NCI-H82 (cell line): ENCODE data around the gene SRC.
"Not testable (repeated sequence)": the region's sequence is repeated elsewhere in the genome, so short reads cannot be mapped to it uniquely, and the experiment has no call there.

ENCODE experiments used
- DNase-seq: peaks from one replicate; lab custom pipeline; 2025; lab: John Stamatoyannopoulos, UW

The SRC gene

DNA sequence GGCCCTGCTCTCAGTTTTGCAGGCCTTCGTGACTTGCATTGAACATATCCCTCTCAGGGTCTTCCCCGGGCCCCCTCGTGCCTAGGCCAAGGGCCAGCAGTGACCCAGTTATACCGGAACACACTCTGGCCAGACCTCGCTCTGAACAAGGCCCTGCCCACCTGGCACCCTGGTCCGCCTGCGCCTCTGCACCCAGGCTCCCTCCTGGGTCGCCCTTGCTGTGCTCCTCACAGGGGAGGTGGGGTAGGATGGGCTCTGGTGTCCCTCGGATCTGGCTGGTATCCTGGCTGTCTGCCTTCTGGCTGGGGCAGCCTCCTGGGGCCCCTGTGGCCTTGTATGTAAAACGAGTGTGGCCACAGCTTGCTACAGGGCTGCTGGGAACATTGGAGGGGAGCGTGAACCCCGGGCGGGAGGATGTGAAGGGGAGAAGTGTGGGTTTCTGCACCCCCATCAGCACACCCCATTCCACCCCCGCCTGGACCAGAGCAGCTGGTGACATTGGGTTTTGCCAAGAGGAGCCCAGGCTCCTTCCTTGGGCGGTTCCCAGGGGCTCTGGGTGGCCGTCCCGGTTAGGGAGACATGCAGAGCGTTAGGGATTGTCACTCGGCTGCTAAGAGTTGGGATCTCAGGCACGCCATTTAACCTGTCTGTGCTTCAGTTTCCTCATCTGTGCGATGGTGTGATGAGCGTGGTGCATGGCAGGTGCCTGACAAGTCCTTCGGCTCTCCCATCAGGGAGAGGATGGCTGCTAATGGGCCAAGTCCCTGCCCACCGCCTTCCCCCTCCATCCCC, 17.5 kb downstream of the SRC start:
- no peak for DNase-seq

DNA sequence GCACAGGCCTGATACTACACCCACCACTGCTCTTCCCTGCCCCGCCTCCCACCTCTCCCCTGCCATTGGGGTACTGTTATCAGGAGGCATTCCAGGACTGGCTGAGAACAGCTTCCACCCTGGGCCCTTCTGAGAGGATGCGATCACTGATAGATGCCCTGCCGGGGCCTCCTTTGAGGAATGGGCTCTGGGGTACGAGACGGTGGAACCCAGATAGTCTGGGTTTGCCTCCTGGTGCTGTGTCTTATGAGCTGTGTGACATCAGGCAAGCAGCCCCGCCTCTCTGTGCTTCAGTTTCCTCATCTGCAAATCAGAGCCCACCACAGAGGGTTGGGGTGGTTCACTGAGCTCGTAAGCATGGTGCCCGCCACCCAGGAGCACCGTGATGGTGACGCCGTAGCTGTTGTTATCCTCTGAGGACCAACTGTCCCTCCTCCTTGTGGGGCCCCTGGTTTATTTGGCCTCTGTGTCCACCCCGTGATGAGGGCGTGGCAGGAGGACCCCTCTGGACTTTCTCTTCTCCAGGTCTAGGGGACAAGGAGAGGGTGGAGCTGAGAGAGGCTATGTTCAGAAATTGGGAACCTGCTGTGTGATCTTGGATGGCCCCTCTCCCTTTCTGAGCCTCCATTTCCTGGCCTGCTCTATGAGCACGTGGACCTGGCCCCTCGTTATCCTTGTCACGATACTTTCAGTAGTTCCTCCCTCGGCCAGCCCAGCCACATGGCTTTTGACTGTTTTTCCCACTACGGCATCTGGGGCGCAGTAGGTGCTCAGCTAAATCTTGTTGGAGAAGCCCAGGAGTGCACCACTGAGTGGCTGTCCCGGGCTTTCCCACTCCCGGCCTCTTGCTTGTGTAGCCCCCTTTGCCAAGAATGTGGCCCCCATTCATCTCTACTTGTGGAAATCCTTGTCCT, 18.3 kb downstream of the SRC start:
- DNase-seq = no peak

DNA sequence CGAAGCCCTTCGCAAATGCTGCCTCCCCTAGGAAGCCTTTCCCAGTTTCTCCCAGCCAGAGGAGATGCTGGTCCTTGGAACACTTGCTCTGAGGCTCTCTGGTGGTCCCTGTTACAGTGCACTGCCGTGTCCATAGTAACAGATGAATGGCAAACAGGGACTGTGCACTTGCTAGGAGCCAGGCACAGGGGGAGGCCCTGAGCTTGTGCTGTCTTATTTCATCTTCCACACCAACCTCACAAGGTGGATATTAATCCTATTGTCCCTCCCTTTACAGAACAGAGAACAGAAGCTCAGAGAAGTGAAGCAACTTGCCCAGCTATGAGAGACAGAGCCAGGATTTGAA, 19.0 kb downstream of the SRC start:
- DNase-seq = peak; percentile 49

DNA sequence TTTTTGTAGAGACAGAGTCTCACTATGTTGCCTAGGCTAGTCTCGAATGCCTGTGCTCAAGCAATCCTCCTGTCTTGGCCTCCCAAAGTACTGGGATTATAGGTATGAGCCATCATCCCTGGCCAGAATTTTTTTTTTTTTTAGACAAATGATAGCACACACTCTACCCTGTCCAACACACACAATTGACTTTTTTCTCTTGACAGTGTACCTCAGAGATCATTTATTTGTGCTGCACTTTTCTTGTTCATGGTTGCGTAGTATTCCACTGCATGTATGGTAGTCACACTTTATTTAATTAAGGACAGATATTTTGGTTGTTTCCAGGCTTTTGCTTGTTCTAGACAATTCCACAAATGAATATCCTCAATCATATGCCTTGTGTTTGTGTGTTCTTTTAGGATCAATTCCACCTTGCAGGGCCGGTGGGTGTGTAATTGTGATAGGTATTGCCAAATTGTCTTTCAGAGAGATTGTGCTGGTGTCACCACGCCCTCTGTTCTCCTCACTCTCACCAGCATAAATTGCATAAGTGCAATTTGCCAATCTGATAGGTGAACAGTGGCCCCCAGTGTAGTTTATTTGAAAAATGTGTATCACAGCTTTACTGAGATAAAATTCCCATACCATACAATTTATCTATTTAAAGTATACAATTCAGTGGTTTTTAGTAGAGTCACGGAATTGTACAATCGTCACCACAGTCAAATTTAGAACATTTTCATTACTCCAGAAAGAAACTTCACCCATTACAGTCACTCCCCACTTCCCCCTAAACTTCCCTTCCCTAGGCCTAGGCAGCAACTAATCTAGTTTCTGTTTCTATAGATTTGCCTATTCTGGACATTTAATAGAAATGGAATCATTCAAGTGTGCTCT, 20.1 kb downstream of the SRC start:
- DNase-seq = no peak

DNA sequence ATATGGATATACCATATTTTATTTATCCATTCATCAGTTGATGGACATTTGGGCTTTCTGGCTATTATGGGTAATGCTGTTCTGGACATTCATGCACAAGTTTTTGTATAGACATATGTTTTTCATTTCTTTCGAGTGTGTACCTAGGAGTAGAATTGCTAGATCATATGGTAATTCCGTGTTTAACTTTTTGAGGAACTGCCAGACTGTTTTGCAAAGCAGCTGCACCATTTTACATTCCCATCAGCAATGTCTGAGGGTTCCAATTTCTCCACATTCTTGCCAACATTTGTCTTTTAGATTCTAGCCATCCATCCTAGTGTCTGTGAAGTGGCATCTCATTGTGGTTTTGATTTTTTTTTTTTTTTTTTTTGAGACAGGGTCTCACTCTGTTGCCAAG, 20.8 kb downstream of the SRC start:
- no peak for DNase-seq

DNA sequence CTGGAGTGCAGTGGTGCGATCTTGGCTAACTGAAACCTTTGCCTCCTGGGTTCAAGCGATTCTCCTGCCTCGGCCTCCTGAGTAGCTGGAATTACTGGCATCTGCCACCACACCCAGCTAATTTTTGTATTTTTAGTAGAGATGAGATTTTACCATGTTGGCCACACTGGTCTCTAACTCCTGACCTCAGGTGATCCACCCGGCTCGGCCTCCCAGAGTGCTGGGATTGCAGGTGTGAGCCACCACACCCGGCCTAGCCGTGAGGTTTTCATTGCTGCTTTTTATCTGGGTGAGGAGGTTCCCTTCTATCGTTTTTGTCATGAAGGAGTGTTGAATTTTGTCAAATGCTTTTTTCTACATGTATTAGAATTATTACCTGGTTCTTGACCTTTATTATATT, 23.9 kb downstream of the SRC start:
- no peak for DNase-seq

DNA sequence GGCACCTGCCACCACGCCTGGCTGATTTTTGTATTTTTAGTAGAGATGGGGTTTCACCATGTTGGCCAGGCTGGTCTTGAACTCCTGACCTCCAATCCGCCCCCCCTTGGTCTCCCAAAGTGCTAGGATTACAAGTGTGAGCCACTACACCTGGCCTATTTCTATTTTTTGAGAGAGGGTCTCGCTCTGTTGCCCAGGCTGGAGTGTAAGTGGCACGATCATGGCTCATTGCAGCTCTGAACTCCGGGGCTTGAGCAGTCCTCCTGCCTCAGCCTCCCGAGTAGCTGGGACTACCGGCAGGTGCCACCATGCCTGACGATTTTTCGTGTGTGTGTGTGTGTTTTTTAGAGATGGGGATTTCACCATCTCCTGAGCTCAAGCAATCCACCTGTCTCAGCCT, 25.9 kb downstream of the SRC start:
- not testable (repeated sequence) for DNase-seq

DNA sequence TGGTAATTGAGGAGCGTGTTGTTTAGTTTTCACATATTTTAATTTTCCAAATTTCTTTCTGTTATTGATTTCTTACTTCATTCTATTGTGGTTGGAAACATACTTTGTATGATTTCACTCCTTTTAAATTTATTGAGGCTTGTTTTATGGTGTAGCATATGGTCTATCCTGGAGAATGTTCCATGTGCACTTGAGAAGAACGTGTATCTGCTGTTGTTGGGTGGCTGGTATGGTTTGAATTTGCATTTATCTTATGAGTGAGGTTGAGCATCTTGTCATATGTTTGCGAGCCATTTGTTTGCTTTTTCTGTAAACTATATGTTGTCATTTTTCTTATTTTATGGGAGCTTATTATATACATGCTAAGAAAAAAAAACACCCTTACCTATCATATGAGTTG, 26.5 kb downstream of the SRC start:
- DNase-seq = no peak

DNA sequence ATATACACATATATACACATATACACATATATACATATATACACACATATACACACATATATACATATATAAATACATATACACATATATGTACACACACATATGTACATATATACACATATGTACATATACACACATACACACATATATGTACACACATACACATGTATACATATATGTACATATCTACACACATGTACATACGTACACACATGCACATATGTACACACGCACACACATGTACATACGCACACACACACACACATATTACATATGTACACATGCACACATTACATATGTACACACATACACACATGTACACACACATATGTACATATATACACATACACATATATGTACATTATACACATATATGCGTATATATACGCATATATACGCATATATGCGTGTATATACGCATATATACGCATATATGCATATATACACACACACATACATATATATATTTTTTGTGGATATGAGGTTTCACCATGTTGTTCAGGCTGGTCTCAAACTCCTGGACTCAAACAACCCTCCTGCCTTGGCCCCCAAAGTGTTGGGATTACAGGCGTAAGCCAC, 27.2 kb downstream of the SRC start:
- no peak for DNase-seq

DNA sequence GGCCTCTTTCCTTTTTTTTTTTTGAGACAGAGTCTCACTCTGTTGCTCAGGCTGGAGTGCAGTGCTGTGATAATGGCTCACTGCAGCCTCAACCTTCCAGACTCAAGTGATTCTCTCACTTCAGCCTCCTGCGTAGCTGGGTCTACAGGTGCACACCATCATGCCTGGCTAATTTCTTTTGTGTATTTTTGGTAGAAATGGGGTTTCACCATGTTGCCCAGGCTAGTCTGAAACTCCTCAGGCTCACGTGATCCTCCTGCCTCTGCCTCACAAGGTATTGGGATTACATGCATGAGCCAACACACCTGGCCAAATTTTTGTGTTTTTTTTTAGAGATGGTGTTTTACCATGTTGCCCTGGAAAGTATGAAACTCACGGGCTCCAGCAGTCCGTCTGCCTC, 29.3 kb downstream of the SRC start:
- no peak for DNase-seq

DNA sequence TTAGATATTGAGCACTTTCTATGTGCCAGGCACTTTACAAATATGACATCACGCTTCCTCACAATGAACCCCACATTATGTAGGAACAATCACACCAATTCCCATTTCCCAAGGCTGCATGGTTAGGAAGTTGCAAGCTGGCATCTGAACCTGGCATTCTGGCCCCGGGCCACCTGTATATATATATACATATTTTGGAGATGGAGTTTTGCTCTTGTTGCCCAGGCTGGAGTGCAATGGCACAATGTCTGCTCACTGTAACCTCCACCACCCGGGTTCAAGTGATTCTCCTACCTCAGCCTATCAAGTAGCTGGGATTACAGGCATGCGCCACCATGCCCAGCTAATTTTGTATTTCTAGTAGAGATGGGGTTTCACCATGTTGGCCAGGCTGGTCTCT, 30.4 kb downstream of the SRC start:
- no peak for DNase-seq

DNA sequence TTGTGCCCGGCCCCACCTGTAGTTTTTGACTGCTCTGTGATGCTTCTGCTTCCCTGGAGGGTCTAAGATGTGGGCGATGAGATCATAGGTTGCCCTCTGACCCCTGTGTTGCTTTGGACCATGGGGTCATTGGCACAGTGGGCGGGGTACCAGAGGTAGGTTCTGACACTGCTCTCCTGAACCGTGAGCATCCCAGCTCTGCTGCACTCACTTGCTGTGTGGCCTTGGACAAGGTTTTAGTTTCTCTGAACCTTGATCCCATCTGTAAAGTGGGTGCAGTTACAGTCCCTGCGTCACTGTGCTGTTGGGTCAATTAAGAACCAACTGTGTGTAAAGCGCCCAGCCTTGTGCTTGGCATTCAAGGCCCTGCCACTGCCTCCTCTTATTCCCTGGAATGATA, 30.9 kb downstream of the SRC start:
- no peak for DNase-seq

DNA sequence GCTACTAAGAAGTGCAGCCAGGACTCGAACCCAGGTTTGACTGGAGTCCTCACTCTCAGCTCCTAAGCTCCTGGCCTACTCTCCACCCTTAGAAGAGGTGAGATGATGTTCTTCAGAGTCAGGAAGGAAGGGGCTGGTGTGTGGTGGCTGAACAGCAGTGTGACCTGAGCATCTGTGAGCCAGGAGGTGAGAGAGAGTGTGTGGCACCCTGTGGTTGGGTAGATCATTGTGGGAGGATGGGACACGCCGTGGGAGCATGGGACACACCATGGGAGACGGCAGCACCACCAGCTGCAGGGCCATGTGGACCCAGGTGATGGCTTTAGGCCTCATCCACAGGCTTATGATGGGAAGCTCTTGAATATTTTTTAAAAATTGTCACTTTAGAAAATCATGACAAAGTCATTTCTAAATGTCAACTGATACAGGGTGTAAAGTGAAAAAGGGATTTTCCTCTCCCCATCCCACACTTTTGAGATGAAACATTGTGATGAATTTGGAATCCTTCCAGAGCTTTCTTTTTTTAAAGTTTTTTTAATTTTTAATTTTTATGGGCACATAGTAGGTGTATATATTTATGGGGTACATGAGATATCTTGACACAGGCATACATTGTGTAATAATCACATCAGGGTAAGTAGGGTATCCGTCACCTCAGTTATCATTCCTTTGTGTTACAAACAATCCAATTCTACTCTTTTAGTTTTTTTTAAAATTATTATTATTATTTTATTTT, 31.6 kb downstream of the SRC start:
- DNase-seq = no peak

DNA sequence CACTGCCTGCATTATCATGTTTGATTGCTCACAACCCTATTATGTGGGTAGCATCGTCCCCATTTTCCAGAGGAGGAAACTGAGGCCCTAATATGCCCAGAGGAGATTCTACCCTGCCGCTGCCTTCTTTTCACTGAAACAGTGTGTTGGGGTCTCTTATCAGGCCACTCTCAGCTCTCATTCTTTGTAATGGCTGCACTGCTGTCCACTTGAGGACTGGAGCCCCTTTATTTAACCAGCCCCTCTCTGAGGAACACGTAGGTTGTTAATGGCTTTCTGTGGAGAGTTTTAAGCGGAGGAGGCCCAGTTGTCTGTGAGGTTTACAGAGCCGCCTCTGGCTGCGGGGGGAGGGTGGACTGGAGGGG, 32.5 kb downstream of the SRC start:
- DNase-seq = no peak

DNA sequence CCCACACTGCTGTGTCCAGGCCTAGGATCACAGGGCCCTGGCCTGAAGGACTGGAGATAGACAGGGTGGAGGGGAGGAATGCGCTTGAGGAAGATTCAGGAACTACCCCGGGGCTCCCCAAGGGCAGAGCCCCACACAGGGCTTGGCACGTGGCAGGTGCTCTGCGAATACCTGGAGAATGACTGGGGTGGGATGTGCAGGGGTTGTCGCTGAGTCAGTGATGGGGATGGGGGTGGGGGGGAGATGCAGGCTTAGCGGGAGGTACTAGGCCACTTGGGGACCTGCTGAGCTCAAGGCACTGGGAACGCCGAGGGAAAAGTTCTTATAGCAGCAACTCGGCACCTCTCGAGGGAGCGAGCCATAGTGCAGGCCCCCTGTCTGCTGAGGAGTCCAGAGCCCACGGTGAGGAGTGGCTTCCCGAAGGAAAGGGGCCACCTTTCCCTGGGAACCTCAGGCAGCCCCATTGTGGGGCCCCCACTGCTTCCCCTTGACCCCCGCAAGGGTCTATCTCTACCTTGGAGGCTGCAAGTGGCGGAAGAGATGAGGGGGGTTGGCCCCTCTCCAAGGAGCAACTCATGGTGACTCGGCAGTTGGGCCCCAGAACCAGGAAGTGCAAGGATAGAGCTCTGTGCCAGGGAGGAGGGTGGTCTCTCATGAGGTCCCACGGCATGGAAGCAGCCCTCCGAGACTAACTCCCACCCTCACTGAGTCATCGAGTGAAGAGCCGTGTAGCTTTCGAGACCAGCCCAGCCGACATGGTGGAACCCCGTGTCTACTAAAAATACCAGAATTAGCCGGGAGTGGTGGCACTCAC, 33.1 kb downstream of the SRC start:
- DNase-seq = no peak

DNA sequence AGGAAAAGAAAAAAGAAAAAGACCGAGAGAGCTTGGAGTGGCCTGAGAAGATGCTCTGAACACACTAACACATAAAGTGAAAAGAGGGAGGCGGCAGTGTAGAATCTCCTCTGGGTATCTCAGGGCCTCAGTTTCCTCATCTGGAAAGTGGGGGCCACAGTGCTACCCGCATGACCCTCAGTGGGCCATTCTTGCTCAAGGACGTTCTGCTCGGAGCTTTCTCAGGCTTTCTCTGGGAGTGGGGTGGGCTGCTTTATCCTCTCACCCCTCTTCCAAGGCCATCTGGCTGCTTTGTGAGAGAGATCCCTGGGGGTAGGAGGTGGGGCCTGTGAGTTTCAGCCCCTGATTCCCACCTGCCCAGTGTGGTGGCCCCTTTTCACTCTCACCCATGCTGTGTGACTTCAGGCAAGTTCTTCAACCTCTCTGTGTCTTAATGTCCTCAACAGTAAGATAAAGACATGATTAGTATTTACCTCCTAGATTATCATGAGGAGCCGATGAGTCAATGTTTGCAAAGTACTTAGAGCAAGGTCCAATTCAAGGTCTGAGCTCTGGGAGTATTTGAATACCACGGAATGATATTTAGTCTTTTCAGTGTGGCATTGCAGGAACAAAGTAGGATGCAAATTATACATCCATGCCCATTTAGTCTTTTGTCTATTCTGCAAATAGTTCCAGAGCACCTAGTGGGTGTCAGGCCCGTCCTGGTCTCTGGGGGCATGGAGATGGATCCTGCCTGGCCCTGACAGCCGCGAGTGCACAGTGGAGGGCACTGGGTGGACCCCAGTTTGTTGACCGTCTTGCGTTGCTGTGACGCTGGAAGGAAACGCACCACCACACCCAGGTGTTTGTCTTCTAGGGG, 34.3 kb downstream of the SRC start:
- DNase-seq = peak; percentile 67

DNA sequence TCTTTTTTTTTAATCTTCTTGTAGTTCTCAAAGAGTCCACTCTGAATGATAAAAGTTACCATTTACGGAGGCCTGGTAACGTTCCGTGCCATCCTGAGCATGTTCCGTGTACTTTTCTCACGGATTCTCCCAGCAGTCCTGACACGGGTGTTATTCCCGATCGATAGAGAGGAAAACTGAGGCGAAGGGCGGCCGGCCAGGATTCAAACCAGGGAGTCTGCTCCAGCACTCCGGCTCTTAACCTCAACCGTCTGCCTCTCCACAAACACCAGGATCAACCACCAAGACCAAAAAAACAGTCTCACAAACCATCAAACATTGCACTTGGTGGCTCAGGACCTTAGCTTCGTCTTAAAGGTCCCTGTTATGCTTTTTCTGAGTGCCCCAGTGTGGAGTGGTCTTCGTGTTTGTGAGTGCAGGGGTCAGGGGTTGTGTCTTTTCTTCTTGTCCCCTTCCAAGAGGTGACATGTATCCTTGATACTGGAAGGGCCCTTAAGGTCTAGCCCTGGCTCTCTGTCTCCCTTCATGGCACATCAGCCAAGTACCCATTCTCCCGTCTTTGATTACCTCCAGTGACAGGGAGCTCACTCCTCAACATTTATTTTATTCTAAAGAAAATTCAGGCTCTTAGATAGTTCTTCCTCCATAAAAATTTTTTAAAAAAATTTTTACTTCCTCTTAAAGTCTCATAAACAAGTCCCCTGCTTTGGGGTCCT, 35.1 kb downstream of the SRC start:
- no peak for DNase-seq

DNA sequence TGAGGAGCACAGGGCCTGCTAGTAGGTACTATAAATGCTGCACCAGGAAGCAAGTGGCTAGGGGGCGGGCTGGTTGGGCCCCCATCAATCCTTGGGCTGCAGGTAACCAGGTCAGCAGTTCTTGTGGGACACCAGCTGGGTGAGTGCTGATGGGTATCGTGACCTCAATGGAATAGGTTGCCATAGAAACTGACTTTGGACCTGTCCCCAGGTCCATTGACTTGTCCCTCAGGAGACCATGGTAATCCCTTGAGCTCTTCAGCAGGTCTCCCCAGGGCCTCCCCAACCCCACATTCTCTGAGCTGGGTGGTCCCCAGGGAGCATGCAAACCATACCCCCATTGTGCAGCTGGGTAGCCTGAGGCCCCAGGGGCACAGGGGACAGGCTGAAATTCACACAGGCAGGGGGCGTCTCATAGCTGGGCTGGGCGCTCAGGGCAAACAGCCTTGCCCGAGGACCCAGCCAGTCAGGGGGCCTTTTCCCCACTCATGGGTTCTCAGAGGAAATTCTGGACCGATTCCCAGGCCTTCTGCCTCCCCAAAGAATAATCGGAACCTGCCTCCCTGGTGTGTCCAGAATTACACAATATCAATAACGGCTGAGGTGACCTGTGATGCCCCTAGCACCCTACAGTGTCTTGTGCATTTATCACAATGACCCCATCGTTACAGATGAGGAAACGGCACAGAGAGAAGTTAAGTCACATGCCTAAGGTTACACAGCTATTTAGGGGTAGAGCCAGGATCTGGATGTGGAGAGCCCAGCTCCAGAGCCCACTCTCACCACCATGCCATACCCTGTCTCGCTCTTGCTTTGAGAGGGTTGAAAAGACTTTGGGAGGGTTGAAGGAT, 35.9 kb downstream of the SRC start:
- DNase-seq = no peak
